NCI-H460 (cell line): Measurements from ENCODE around the gene AIF1. TPM values are rescaled to one million over a fixed set of nuclear protein-coding genes. Genes with fewer than 3 reads are reported as not detected.

ENCODE experiments used
- DNase-seq: peaks from one replicate; pipeline ENCODE4 v3.0.0-alpha.2; 2016; ENCODE audit warnings: low read depth; ENCODE audit errors: extremely low read depth
- small RNA-seq, 2 experiments: library from RNA; depleted of rRNA; stranded (forward); fragments of <200 nt; gene quantifications; one replicate each; pipeline ENCODE3, GENCODE V24; 2014
- total RNA-seq: library from RNA; depleted of rRNA; stranded (reverse); fragments of >200 nt; shearing (Covaris generic); gene quantifications from 2 replicates; pipeline ENCODE4 v1.2.3, GENCODE V29; 2014; rRNA removed

AIF1 gene
- total RNA-seq, 1 experiment from 2014 or later = not detected

DNA sequence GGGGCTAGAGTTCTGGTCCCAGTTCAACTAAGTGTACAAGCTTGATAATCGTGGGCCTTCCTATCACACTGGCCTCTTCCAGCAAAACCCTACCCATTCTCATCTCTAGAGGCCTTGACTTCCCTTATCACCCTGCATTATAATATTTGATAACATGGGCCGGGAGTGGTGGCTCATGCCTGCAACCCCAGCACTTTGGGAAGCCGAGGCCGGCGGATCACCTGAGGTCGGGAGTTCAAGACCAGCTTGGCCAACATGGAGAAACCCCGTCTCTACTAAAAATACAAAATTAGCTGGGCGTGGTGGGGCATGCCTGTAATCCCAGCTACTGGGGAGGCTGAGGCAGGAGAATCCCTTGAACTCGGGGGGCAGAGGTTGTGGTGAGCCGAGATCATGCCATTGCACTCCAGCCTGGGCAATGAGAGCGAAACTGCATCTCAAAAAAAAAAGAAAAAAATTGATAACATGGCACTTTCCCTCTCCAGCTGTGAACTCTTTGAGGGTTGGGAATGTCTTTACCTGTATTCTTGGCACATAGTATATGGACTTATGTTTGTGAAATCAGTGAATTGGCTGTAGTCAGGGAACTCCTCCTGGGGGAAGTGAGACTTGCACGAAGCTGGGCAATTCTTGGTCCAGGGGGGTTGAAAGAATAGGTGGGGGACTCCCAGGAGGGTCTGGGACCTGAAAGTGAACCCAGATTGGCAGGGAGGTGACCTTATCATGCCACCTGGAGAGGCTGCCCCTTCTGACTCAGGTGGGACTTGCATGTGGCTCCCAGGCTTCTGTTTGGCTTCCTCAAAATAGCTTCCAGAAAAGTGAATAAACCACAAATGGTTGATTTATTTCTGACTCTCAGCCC is 46.5 kb downstream of the AIF1 start:
- no peak for DNase-seq

DNA sequence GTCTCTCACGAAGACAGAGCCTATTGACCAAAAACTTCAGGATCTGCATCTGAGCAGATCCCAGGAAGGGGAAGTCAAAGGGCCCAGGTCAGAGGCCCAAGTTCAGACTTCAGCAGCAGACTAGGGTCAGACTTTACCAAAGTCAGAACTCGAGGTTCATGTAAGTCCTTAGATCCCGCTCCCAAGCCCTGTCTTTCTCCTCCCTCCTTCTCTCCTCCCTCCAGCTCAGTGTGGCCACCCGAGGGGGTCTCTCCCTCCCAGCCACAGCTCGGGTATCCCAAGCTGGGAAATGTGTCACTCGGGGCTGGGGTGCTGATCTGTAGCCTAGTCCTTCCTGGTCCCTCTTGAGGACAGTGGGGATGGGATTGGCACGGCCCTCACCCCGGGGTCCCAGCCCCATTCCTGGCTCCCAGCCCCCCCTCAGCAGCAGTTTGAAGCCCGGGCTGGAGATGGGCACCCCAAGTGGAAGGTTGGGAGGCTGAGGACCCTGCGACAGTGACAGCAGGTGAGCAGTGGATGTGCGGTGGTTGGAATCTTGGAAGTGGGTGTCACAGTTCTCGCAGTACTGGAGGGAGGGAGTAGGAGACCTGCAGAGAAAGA is 47.2 kb downstream of the AIF1 start:
- DNase-seq = no peak

DNA sequence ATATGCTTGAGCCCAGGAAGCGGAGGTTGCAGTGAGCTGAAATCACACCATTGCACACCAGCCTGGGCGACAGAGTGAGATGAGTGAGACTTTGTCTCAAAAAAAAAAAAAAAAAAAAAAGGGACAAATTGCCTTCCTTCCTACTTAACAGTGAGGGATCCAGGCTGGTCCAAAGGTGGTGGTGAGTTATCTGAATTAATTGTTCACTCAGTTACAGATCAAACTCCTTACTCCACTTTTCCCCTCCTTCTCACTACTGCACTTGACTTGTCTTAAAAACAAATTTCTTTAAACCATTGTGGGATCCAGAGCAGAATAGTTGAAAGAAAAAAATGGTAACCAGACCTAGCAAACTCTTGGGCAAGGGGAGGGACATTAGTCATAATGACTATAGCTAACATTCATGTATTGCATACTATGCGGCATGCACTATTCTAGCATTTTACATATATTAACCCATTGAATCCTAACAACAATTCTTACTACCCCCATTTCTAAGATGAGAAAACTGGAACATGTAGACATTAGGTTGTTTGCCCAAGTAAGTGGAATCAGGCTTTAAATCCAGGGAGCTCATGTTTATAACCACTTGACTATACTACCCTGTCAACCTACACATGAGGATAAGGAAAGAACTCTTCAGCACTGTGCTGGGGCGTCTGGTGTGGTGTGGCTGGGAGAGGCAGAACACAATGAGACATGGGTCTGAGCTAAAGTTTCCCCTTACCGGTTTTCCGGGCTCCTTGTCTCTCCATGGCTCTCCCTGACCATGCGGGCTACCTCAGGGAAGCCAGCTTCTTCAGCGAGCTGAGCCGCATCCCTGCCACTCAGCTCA is 48.3 kb downstream of the AIF1 start:
- DNase-seq = no peak

DNA sequence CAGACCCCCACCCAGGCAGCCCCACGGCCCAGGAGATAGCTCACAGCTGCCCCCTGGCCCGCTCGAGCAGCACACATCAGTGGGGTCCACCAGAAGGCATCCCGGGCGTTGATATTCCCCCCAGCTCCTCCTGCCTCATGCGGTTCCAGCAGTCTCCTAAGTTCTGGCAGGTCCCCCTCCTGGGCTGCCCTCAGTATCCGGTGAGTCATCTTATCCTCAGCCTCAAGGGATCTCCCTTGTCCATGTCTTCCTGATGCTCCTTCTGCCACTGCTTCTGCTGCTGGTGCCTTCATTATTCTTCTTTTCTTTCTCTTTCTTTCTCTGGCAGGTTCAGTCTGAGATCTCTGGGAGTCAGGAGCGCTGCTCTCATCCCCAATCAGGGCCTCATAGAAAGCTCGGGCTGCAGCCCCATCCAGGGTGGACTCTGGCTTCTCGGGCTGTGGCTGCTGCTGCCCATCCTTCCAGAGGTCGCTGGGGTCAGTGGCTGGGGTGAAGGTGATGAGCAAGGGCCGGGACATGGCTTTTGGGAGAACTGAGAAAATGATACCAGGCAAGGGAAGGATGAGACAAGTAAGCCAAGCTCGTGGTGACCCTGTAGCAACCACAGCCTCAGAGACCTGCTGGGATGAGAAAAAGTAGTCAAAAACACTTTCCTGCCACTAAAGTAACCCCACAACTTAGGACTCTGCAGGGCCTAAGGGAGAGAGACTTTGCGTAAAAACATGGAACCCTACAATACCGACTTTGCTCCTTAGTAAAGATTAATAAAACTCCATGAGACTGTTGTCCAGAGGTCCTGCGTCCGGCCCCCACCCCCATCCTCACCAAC is 49.1 kb downstream of the AIF1 start:
- no peak for DNase-seq

DNA sequence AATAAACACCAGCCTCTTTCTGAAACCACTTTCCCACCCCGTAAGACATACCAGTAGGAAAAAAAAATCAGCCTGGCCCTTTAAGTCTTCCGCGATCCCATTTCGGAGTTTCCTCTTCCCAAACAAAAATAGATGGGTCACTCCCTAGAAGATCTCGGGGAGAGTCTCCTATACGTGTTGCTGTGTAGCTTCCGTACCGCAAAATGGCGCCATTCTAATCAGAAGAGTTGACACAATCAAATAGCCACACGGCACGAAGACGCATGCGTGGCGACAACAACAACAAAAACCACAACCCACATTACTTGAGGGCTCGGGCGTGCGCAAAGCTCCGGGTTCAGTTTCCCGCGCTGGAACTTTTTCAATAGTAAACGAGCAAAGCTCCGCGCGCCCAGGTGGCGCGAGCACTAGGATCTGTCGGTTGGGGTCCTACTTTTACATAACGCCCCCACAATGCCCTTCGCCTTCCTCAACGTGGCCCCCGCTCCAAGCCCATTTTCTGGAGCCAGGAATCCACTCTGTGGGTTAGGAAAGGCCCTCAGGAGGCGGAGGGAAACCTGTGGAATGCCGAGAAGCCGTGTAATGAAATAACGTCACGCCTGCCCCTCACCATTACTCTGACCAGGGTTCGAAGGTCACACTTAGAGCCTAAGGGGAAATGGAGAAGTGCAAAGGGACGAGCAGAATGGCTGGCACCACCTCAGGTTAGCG is 49.9 kb downstream of the AIF1 start, which contains the start of gene GPANK1:
Gene GPANK1, minus strand, starts transcription at position 208 of the 711 bp plus-strand sequence. CDS start 519 bp downstream, outside the sequence.
- DNase-seq = peak; percentile 88

DNA sequence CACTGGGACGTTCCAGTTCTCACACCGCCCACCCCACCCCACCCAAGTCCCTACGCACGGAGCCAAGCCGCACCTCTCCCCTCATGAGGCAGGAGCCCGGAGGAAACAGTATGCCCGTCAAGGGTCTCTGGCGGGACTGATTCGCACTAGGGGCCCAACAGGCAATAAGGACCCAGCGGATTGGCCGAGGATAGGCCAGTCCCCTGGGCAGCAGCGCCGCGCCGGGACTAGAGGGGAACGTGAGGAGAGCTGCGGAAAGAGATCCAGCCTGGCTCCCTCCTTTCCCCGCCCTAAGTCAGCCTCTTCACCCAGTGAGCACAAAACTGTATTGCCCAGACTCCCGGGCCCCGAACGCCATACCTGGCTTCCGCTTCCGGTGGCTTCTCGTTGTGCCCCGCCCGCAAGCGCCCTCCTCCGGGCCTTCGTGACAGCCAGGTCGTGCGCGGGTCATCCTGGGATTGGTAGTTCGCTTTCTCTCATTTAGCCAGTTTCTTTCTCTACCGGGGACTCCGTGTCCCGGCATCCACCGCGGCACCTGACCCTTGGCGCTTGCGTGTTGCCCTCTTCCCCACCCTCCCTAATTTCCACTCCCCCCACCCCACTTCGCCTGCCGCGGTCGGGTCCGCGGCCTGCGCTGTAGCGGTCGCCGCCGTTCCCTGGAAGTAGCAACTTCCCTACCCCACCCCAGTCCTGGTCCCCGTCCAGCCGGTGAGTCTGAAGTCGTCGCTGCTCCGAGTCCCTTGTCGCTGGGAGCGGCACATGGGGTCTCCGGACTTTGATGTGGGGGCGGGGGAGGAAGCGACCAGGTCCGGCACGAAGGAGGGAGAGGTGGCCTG is 50.7 kb downstream of the AIF1 start, which contains the start of gene CSNK2B:
Gene CSNK2B, plus strand, starts transcription at position 580 of the 836 bp plus-strand sequence. CDS start 752 bp downstream, outside the sequence.
- DNase-seq = peak; percentile 93

DNA sequence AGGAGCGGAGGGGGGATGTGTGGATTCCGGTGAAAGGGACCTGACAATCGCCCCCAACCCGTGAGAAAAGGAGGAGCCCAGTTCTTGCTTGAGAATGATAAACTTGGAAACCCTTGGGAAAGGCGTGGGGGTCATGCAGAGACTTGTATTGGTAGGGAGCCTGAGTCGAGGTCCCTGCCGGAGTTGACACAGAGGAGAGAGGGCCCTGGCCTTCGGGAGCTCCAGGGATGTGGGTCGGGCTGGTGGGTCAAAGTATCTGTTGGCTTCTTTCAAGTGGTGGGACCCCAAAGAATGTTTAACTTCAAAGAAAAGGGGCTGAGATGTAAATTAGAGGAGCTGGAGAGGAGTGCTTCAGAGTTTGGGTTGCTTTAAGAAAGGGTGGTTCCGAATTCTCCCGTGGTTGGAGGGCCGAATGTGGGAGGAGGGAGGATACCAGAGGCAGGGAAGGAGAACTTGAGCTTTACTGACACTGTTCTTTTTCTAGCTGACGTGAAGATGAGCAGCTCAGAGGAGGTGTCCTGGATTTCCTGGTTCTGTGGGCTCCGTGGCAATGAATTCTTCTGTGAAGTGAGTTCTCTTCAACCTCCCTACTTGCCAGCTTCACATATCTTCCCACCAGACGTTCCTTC is 51.4 kb downstream of the AIF1 start:
- no peak for DNase-seq

Small RNA genes within 50 kb of the gene (small RNA-seq; reads per million reads assigned to genes)
- gene MIR6832 (0 reads per million in 2 experiments), gene RF00019 (0 reads per million in 2 experiments), gene SNORA38 (8.5 to 24.7 reads per million in 2 experiments), gene UQCRHP1 (0 reads per million in 2 experiments)

Other genes with a start within 250 kb of the AIF1 start
- gene MICA, start 211.6 kb upstream of the AIF1 start, total RNA-seq = 13.7 and 15.2 TPM in 2 replicates
- gene MICB, start 117.1 kb upstream of the AIF1 start, total RNA-seq = 6.5 and 6.8 TPM in 2 replicates
- gene MCCD1, start 86.3 kb upstream of the AIF1 start, total RNA-seq = not detected in 2 replicates
- 488 and 493 TPM in 2 replicates for gene DDX39B, start 73.2 kb upstream of the AIF1 start, total RNA-seq
- gene ATP6V1G2, start 68.6 kb upstream of the AIF1 start, total RNA-seq = 0.23 and 0.27 TPM in 2 replicates
- gene NFKBIL1, start 67.6 kb upstream of the AIF1 start, total RNA-seq = 20.5 and 20.6 TPM in 2 replicates
- gene LTA, start 42.9 kb upstream of the AIF1 start, total RNA-seq = not detected in 2 replicates
- not detected in 2 replicates for gene TNF, start 39.7 kb upstream of the AIF1 start, total RNA-seq
- gene LTB, start 32.8 kb upstream of the AIF1 start, total RNA-seq = not detected in 2 replicates
- gene LST1, start 29.0 kb upstream of the AIF1 start, total RNA-seq = not detected in 2 replicates
- not detected in 2 replicates for gene NCR3, start 22.2 kb upstream of the AIF1 start, total RNA-seq
- gene PRRC2A, start 5.5 kb downstream of the AIF1 start, total RNA-seq = 68.9 and 72.2 TPM in 2 replicates
- 113 and 133 TPM in 2 replicates for gene BAG6, start 37.4 kb downstream of the AIF1 start, total RNA-seq
- gene APOM, start 40.7 kb downstream of the AIF1 start, total RNA-seq = 2.4 and 2.8 TPM in 2 replicates
- gene C6orf47, start 45.5 kb downstream of the AIF1 start, total RNA-seq = 10.1 and 10.9 TPM in 2 replicates
- 11.6 and 11.7 TPM in 2 replicates for gene GPANK1, start 49.8 kb downstream of the AIF1 start, total RNA-seq
- 110 and 131 TPM in 2 replicates for gene CSNK2B, start 50.8 kb downstream of the AIF1 start, total RNA-seq
- 1.9 and 2.8 TPM in 2 replicates for gene LY6G5B, start 54.7 kb downstream of the AIF1 start, total RNA-seq
- 0.95 and 1.3 TPM in 2 replicates for gene LY6G5C, start 65.8 kb downstream of the AIF1 start, total RNA-seq
- gene ABHD16A, start 88.1 kb downstream of the AIF1 start, total RNA-seq = 40.5 and 55.7 TPM in 2 replicates
- gene LY6G6F, start 91.6 kb downstream of the AIF1 start, total RNA-seq = not detected in 2 replicates
- gene LY6G6D, start 100.1 kb downstream of the AIF1 start, total RNA-seq = not detected in 2 replicates
- not detected in 2 replicates for gene LY6G6C, start 106.5 kb downstream of the AIF1 start, total RNA-seq
- not detected in 2 replicates for gene MPIG6B, start 108.1 kb downstream of the AIF1 start, total RNA-seq
- 16.4 and 19.1 TPM in 2 replicates for gene DDAH2, start 114.1 kb downstream of the AIF1 start, total RNA-seq
- 376 and 448 TPM in 2 replicates for gene CLIC1, start 121.3 kb downstream of the AIF1 start, total RNA-seq
- gene MSH5, start 124.8 kb downstream of the AIF1 start, total RNA-seq = 18.6 and 19.8 TPM in 2 replicates
- gene SAPCD1, start 147.4 kb downstream of the AIF1 start, total RNA-seq = 2.8 and 4.7 TPM in 2 replicates
- gene VWA7, start 162.1 kb downstream of the AIF1 start, total RNA-seq = 0.47 and 0.81 TPM in 2 replicates
- gene VARS1, start 180.5 kb downstream of the AIF1 start, total RNA-seq = 42.1 and 46.7 TPM in 2 replicates
- gene LSM2, start 191.7 kb downstream of the AIF1 start, total RNA-seq = 62.6 and 64.3 TPM in 2 replicates
- 0.82 and 1.0 TPM in 2 replicates for gene HSPA1L, start 200.0 kb downstream of the AIF1 start, total RNA-seq
- gene HSPA1A, start 200.3 kb downstream of the AIF1 start, total RNA-seq = 43.3 and 46.7 TPM in 2 replicates
- 58.3 and 60.4 TPM in 2 replicates for gene HSPA1B, start 212.5 kb downstream of the AIF1 start, total RNA-seq
- gene NEU1, start 247.6 kb downstream of the AIF1 start, total RNA-seq = 24.6 and 25.2 TPM in 2 replicates